C4-2B (cell line): ENCODE measurements around the gene SNTB2.

Experiments
- CTCF ChIP-seq: fragments of 450-650 bp; conservative IDR thresholded peaks from 2 replicates; pipeline ENCODE4 v1.5.1; 2017; ENCODE audit warnings: mild to moderate bottlenecking
- ZFX ChIP-seq: fragments of 450-650 bp; IDR thresholded peaks from 2 replicates; pipeline ENCODE4 v1.6.1; 2017

GRCh38 chr16:69250081-69250480 is 63.1 kb downstream of the SNTB2 start:
- no peak for TF ChIP-seq CTCF
- TF ChIP-seq ZFX, result no peak
